ENCODE results near the gene HRH1.
A peak's percentile ranks its signal among the peaks of the same experiment; 100 is the strongest.
"Not testable (repeated sequence)": the region's sequence is repeated elsewhere in the genome, so short reads cannot be mapped to it uniquely, and the experiment has no call there.

Gene HRH1

GRCh38 chr3:11245827-11246662, 91.8 kb downstream of the HRH1 start:
- FAIRE-seq: no peak

GRCh38 chr3:11246663-11246970, 92.3 kb downstream of the HRH1 start:
- FAIRE-seq: no peak

GRCh38 chr3:11247362-11247761, 93.1 kb downstream of the HRH1 start:
- no peak for FAIRE-seq

- no peak for FAIRE-seq
Observed at GRCh38 chr3:11248596-11248995, 94.3 kb downstream of the HRH1 start.

- no peak for FAIRE-seq
Observed at GRCh38 chr3:11250902-11251806, 96.9 kb downstream of the HRH1 start.

GRCh38 chr3:11251807-11252176, 97.5 kb downstream of the HRH1 start:
- FAIRE-seq: no peak

- no peak for FAIRE-seq
Observed at GRCh38 chr3:11254876-11255275, 100.6 kb downstream of the HRH1 start.

GRCh38 chr3:11255537-11255936, 101.2 kb downstream of the HRH1 start:
- not testable (repeated sequence) for FAIRE-seq

GRCh38 chr3:11258958-11259357, 104.7 kb downstream of the HRH1 start:
- no peak for FAIRE-seq

- no peak for FAIRE-seq
Observed at GRCh38 chr3:11260460-11260859, 106.2 kb downstream of the HRH1 start.

GRCh38 chr3:11269007-11269406, 114.7 kb downstream of the HRH1 start:
- FAIRE-seq: no peak

- peak; percentile 61 for FAIRE-seq
Observed at GRCh38 chr3:11271986-11272904, 118.0 kb downstream of the HRH1 start, which contains the start of gene ATG7. TSS of gene ATG7 (plus strand) at chr3:11272397. CDS start at chr3:11298696, 26,299 bp downstream.

GRCh38 chr3:11272906-11273574, 118.7 kb downstream of the HRH1 start:
- FAIRE-seq: no peak

- no peak for FAIRE-seq
Observed at GRCh38 chr3:11273891-11274291, 119.6 kb downstream of the HRH1 start.

- FAIRE-seq: no peak
Observed at GRCh38 chr3:11274566-11275142, 120.4 kb downstream of the HRH1 start.

- no peak for FAIRE-seq
Observed at GRCh38 chr3:11275926-11276325, 121.6 kb downstream of the HRH1 start.

GRCh38 chr3:11276901-11277300, 122.6 kb downstream of the HRH1 start:
- no peak for FAIRE-seq

- no peak for FAIRE-seq
Observed at GRCh38 chr3:11282250-11283138, 128.2 kb downstream of the HRH1 start.

GRCh38 chr3:11283139-11283475, 128.8 kb downstream of the HRH1 start:
- no peak for FAIRE-seq

GRCh38 chr3:11284011-11284410, 129.7 kb downstream of the HRH1 start:
- no peak for FAIRE-seq

- no peak for FAIRE-seq
Observed at GRCh38 chr3:11285471-11285870, 131.2 kb downstream of the HRH1 start.

Data from endometrium (tissue), 2 donors.